ENCODE data around the gene LBH. TPM values are rescaled to one million over a fixed set of nuclear protein-coding genes. Genes with fewer than 3 reads are reported as not detected.

LBH gene
- total and polyA plus RNA-seq, 4 donors = 22.9 to 133 (median 81.3) TPM

DNA sequence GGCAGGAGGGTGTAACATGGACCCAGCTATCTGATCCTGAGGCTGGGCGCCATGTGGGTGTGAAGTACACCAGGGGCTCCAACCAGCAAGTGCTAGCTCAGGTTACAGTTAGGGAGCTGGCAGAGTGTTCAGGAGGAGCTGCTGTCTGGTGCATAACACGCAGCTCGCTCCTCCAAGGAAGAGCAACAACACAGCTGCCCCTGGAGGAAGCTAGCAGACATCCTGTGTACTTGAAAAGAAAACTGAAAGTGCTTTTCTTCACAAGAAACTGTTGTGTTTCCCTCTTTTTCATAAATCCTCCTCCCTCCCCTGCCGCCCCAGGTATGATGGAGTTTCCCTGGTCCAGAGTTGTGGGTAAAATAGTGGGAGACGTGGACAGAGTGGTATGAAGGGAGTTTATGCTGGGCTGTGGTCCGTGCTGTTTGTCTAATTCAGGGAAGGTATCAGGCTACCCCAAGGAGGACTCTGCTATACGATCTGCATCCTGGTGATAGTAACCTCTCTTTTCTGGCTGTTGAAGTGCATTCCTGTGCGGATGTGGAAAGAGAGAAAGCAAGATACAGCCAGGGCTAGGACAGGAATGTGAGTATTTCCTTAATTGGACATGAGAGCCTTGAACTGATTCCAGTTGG lies 6.1 kb upstream of the LBH start:
- Histone ChIP-seq H3K4me1 (ENCODE audit: control insufficient read depth in 5 of 5, insufficient read depth in 5 of 5, low read length in 5 of 5) (peaks cover 0 to 25% (median 11%) of the 10 kb centered on the region in 5 donors), H3K27ac (ENCODE audit: low read depth in 1 of 2, low read length in 1 of 2) (peak overlapping the region; percentile 62 to 92), H3K9me3 (ENCODE audit: control insufficient read depth in 4 of 4, insufficient read depth in 3 of 4, low read length in 3 of 4) (no peaks in the 10 kb centered on the region), H3K4me3 (peak overlapping the region; percentile 16), H3K9ac (ENCODE audit: insufficient read depth in 1 of 2, low read length in 2 of 2) (peak overlapping the region; percentile 8 to 53), H3K27me3 (ENCODE audit: control insufficient read depth in 3 of 3, insufficient read depth in 3 of 3, low read length in 2 of 3) (no peaks in the 10 kb centered on the region), H3K36me3 (ENCODE audit: control insufficient read depth in 4 of 4, insufficient read depth in 4 of 4, low read length in 4 of 4) (no peaks in the 10 kb centered on the region)
- ATAC-seq (ENCODE audit: insufficient read depth, low FRiP score) (peak; percentile 29), DNase-seq (peak; percentile 66 to 85 (median 83))
- TF ChIP-seq, protein P1, sequence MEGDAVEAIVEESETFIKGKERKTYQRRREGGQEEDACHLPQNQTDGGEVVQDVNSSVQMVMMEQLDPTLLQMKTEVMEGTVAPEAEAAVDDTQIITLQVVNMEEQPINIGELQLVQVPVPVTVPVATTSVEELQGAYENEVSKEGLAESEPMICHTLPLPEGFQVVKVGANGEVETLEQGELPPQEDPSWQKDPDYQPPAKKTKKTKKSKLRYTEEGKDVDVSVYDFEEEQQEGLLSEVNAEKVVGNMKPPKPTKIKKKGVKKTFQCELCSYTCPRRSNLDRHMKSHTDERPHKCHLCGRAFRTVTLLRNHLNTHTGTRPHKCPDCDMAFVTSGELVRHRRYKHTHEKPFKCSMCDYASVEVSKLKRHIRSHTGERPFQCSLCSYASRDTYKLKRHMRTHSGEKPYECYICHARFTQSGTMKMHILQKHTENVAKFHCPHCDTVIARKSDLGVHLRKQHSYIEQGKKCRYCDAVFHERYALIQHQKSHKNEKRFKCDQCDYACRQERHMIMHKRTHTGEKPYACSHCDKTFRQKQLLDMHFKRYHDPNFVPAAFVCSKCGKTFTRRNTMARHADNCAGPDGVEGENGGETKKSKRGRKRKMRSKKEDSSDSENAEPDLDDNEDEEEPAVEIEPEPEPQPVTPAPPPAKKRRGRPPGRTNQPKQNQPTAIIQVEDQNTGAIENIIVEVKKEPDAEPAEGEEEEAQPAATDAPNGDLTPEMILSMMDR (IDR thresholded peaks at IDR 0.05; ENCODE audit: control extremely low read depth, extremely low read depth) = no peak
- WGBS, 2 donors = 3 to 10% methylated on average over 8 of the region's 8 CpGs

DNA sequence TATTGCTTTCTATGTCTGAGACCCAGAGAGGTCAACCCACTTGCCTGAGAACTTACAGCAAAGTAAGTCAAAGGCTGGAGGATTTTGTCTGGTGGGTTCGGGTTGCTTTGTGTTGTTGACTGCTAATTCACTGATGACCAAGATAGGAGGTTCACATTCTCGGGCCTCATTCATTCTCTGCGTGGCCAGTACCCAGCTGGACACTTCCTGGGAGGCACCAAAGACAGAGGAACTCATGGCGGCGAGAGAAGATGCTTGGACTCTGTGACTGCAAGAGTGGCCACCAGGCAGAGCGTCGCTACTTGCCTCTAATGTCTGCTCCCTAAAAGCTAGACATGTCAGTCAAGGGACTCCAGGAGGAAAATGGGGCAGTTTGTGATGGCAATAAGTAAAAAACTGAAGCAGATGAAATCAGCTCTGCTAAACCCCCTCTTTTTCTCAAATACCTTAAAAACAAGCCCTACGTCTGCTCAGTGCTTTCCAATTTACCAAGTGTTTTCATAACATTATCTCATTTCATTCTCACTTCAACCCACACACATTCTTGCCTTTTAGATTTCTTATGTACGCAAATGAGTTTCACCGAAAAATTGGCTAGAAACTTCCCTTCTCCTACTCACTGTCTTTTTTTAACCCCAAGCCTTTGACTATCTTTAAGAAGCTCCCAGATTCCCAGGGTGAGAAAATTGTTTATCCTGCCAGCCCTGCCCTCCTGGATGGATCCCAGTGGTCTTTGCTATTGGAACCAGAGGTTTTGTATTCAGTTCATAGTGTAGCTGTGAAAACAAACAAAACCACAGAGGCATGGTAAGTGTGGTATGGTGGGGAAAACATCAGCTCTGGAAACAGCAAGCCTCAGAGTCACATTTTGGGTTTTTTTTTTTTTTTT lies 4.9 kb upstream of the LBH start:
- Histone ChIP-seq H3K27me3 (ENCODE audit: control insufficient read depth in 3 of 3, insufficient read depth in 3 of 3, low read length in 2 of 3) (no peaks in the 10 kb centered on the region), H3K9me3 (ENCODE audit: control insufficient read depth in 4 of 4, insufficient read depth in 3 of 4, low read length in 3 of 4) (no peaks in the 10 kb centered on the region), H3K27ac (ENCODE audit: low read depth in 1 of 2, low read length in 1 of 2) (peak overlapping the region in 1 of 2 donors; percentile 92), H3K36me3 (ENCODE audit: control insufficient read depth in 4 of 4, insufficient read depth in 4 of 4, low read length in 4 of 4) (no peaks in the 10 kb centered on the region), H3K4me1 (ENCODE audit: control insufficient read depth in 5 of 5, insufficient read depth in 5 of 5, low read length in 5 of 5) (peaks cover 0 to 26% (median 11%) of the 10 kb centered on the region in 5 donors), H3K9ac (ENCODE audit: insufficient read depth in 1 of 2, low read length in 2 of 2) (peak overlapping the region; percentile 8 to 52), H3K4me3 (no peak overlapping the region)
- DNase-seq (peak in 2 of 3 donors; percentile 33 to 49), ATAC-seq (ENCODE audit: insufficient read depth, low FRiP score) (no peak)
- 66 to 89% methylated on average over 10 of the region's 10 CpGs for WGBS, 2 donors
- TF ChIP-seq, protein P1 (IDR thresholded peaks at IDR 0.05; ENCODE audit: control extremely low read depth, extremely low read depth) = no peak

DNA sequence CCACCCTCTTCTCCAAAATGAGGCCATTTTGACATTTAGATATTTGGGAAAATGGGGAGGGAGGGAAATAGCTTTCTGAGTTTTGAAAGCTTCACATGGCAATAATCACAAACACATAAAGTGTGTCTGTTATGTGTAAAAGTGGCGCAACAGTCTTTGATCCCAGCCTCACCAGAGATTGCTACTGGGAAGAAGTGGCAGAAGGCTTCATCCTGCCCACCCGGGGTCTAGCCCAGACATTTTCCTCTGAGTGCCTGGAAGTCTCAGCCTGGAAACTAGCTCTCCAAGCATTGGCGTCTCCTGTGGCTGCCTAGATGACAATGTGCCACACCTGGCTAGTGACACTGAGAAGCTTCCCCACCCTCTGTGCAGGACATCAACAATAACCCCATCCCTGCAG lies 1.7 kb upstream of the LBH start:
- no peaks in the 10 kb centered on the region for H3K9me3 ChIP-seq (ENCODE audit: control insufficient read depth in 4 of 4, insufficient read depth in 3 of 4, low read length in 3 of 4)
- peak overlapping the region in 1 of 2 donors; percentile 17 for H3K27ac ChIP-seq (ENCODE audit: low read depth in 1 of 2, low read length in 1 of 2)
- no peak for DNase-seq
- no peak for ATAC-seq (ENCODE audit: insufficient read depth, low FRiP score)
- H3K27me3 ChIP-seq (ENCODE audit: control insufficient read depth in 3 of 3, insufficient read depth in 3 of 3, low read length in 2 of 3) = no peaks in the 10 kb centered on the region
- TF ChIP-seq, protein P1 (IDR thresholded peaks at IDR 0.05; ENCODE audit: control extremely low read depth, extremely low read depth) = no peak
- H3K9ac ChIP-seq (ENCODE audit: insufficient read depth in 1 of 2, low read length in 2 of 2) = no peak overlapping the region
- H3K36me3 ChIP-seq (ENCODE audit: control insufficient read depth in 4 of 4, insufficient read depth in 4 of 4, low read length in 4 of 4) = peaks cover 0 to 10% (median 2%) of the 10 kb centered on the region in 4 donors
- 90 to 91% methylated on average over 3 of the region's 3 CpGs for WGBS, 2 donors
- peaks cover 0 to 45% (median 22%) of the 10 kb centered on the region in 5 donors for H3K4me1 ChIP-seq (ENCODE audit: control insufficient read depth in 5 of 5, insufficient read depth in 5 of 5, low read length in 5 of 5)
- no peak overlapping the region for H3K4me3 ChIP-seq
